Measurements from ENCODE around the gene TTLL12. TPM values are rescaled to one million over a fixed set of nuclear protein-coding genes. Genes with fewer than 3 reads are reported as not detected.

TTLL12 gene
- total RNA-seq, 1 experiment from 2014 or later, result 35.2 TPM

DNA sequence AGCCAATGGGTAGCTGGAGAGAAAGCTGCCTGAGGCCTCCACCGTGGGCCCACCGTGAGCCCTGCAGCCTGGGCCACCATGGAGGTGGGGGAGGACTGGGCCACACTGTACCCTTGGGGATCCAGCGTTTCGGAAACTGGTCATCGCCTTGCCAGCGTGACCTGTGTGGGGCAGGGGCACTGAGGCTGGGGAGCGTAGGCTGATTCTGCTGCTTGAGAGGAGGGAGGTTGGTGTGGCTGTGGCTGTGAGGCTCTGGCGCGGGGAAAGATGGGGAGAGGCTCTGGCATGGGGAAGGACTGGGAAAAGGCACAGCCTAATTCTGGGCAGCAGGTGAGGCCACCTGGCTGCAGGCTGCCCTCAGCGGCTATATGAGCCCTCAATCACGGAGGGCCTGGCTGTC lies 12.6 kb upstream of the TTLL12 start:
- DNase-seq (ENCODE audit: low spot score), result no peak

DNA sequence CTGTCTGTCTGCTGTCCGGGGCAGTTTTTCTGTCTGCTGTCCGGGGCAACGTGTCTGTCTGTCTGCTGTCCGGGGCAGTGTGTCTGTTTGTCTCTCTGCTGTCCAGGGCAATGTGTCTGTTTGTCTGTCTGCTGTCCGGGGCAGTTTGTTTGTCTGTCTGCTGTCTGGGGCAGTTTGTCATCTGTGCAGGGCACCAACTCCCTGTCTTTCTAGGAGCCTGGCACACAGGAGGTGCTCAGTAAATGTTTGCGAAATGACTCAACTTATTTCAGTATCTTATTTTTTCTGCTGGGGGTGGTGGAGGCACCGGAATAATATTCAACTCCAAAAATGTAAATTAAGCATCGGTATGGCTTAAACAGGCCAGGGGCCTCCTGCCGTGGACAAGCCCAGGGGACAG lies 12.0 kb upstream of the TTLL12 start:
- no peak for DNase-seq (ENCODE audit: low spot score)

- DNase-seq (ENCODE audit: low spot score), result no peak
These were observed 11.2 kb upstream of the TTLL12 start for GRCh38 chr22:43198126-43198525.

DNA sequence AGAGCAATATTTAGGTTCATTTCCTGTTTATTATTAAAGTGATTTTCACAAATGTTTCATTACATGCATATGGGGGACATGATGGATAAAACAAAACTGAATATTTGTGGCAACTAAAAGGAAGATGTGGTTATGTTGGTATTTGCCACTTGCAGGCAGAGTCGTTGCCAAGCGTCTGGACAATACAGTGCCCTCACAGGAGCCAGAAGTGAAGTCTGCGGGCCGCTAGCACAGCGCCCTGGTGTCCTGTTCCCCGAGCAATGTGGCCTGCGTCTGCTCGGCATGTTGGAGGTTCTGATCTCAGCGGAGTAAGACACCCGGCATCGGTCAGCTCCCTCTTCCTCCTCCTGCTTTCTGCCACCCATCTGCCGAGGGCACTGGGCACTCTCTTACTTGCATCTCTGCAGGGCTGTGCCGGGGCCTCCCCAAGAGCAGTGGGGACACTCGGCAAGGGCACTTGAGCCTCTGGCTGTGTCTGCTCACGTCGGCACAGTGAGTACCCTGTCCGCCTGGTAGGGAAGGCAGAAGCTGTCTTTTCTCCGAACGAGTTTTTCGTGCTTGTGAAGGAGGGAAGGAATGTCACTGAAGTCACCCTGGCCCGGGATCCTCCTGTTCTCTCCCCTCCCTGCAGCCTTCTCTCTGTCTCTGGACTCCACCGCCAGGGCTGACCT lies 10.5 kb upstream of the TTLL12 start:
- DNase-seq (ENCODE audit: low spot score), result peak; percentile 70

GRCh38 chr22:43191831-43192230 lies 4.9 kb upstream of the TTLL12 start:
- DNase-seq (ENCODE audit: low spot score), result no peak

GRCh38 chr22:43188829-43189545 lies 2.1 kb upstream of the TTLL12 start:
- DNase-seq (ENCODE audit: low spot score), result no peak

- DNase-seq (ENCODE audit: low spot score), result peak; percentile 90
These were observed 501 bp upstream of the TTLL12 start for GRCh38 chr22:43187171-43188099.

DNA sequence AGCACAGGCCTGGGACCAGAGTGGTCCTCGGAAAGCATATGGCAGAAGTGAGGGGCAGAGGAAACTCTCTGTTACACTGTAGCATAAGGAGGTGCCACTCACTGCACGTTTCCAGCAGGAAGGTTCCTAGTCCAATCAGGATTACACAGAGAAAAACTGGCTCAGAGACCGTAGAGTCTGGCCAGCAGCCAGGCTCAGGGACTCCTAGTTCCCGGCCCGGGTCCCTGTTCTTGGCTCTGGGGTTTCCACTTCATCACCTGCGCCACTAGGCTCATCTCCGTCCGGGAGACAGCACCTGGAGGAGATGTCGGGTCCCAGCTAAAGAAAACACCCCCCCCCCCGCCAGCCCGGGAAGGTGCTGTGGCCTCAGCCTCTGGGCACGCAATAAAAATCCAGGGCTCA lies 1.1 kb downstream of the TTLL12 start:
- DNase-seq (ENCODE audit: low spot score), result no peak

DNA sequence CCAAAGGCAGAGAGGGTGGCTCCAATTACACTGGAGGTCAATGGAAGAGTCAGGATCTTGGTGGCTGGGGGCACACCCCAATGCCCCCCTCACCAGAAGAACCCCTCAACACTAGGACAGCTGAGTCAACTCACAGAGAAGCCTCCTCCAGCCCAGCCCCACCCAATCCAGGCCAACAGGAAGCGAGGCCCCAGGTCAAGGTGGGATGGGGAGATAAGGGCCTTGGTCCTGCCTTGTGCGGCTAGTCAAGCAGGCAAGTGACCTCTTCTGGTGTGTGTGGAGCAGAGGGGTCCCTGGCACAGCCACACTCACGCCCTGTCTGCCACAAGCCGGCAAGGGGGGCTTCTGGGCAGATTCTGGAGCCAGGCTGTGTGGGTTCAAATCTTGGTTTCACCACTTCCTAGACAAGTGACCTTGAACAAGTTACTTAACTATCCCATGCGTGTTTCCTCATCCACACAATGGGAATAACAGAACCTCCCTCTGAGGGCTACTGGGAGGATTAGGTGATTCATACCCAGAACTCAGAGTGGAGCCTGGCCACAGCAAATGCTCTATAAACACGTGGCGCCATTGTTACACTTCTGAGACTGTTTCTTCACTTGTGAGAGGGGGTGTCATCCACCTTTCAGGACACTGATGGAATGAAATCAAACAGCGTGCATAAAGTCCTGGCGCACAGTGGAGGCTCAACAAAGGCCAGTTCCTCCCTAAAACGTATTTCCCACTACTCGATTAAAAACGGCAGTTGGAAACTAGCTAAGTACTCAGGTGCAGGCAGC lies 3.2 kb downstream of the TTLL12 start:
- peak; percentile 48 for DNase-seq (ENCODE audit: low spot score)

GRCh38 chr22:43182726-43183125 lies 4.2 kb downstream of the TTLL12 start:
- no peak for DNase-seq (ENCODE audit: low spot score)

GRCh38 chr22:43182118-43182517 lies 4.8 kb downstream of the TTLL12 start:
- DNase-seq (ENCODE audit: low spot score), result no peak

DNA sequence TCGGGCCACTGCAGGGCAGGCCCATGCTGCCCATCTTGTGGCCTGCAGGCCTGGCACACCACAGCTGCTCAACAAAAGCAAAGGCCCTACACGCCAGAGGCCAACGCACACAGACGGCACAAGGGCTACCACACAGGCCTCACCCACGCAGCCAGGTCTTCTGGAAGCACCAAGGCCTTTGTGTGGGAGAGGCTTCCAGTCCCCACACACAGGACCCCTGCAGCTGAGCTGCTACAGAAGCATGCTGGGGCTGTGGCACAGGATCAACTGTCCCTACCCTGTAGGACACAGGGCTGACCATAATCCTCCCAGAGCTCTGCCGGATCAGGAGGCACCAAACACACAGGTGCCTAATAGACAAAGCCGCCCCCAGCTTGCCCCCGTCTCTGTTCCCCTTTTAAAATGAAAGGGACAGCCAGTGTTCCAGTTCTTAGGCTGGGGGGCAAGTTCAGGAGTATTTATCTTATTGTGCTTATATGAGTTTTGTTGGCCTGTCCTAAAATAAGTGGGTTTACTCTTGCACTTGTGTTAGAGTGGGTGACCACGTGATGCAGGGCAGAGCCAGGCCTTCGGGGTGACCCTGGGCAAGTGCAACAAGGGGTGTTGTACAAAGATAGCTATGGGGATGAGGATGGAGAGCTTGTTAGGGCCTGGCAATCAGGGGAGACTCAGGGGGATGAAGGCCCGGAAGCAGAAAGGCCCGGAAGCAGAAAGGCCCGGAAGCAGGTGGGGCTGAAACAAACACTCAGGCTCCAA lies 5.4 kb downstream of the TTLL12 start:
- DNase-seq (ENCODE audit: low spot score), result no peak

DNA sequence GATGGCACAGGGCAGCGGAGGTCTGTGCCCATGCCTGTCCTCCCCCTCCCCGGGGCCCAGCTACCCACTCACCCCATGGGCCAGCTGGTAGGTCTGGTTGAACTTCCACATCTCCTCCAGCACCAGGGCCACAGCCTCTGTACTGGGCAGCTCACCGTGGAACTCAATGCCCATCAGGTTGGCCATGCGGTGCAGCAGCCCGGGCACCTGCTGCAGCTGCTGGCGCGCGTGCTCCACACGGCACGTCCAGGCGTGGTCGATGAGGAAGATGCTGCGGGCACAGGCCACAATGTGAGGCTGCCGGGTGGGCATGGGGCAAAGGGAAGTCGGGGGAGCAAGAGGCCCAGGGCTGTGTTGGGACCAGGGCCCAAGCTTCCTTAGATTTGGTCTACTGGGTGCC lies 6.3 kb downstream of the TTLL12 start:
- DNase-seq (ENCODE audit: low spot score), result no peak

- no peak for DNase-seq (ENCODE audit: low spot score)
These were observed 7.1 kb downstream of the TTLL12 start for GRCh38 chr22:43179911-43180195.

DNA sequence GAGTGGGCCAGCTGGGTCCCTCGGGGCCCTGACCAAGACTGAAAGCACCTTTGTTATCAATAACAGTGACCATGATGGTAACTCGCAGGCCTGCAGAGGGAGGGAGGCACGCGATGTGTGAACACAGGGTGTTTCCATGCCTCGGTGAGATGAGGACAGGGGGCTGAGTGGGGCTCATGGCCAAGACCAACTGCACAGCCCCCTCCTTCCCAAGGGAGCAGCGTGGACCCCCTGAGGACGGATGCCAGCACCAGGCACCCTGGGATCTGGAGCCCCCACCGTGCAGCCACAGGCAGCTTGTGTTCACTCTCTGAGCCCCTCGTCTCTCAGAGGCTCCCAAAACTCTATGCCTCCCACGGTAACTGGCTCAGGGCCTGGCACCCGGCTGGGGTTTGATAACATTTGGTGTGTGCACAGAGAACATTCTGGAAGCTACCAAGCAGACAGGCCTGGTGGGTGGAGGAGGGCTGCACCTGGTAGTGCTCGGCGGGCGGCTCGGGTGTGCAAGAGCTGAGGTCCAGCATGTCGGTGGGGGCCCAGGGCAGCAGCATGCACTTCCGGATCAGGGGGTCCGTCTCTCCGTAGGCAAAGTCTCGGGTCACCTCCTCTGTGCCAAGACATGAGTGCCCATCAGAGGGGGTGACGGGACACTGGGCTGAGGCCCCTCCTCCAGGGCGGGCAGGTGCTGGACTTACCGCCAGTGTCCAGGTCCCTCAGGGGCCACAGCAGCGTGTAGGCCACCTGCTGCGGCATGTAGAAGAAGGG lies 7.6 kb downstream of the TTLL12 start:
- no peak for DNase-seq (ENCODE audit: low spot score)

DNA sequence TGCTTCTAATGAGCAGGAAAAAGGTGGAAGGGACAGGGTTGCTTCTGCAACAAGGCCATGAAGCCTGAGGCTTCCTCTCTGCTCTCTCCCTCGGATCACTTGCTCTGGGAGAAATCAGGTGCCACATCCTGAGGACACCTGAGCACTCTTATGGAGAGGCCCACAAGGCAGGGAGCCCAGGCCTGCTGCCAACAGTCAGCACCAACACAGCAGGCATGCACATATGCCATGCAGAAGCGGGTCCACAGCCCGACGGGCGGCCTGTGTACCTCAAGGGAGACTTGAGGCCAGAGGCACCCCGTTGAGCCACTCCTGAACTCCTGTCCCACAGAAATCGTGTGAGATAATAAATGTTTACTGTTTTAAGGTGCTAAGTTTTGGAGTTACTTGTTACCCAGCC lies 9.5 kb downstream of the TTLL12 start:
- DNase-seq (ENCODE audit: low spot score), result no peak

DNA sequence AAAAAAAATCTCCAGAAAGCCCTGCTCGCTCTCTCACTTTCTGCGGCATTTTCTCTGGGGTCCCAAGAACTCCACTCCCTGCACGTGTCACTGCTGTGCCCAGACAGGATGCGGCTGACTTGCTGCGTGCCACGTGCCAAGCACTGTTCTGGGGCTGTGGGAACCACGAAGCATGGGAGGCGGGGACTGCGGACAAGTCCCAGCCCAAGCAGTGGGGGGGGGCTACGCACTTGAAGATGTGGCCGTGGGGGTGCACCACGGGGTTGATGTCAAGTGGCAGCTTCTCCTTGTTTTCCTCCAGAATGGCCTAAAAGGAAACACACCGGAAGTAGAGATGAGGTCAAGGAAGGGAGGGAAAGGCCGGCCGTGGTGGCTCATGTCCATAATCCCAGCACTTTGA lies 10.8 kb downstream of the TTLL12 start:
- no peak for DNase-seq (ENCODE audit: low spot score)

DNA sequence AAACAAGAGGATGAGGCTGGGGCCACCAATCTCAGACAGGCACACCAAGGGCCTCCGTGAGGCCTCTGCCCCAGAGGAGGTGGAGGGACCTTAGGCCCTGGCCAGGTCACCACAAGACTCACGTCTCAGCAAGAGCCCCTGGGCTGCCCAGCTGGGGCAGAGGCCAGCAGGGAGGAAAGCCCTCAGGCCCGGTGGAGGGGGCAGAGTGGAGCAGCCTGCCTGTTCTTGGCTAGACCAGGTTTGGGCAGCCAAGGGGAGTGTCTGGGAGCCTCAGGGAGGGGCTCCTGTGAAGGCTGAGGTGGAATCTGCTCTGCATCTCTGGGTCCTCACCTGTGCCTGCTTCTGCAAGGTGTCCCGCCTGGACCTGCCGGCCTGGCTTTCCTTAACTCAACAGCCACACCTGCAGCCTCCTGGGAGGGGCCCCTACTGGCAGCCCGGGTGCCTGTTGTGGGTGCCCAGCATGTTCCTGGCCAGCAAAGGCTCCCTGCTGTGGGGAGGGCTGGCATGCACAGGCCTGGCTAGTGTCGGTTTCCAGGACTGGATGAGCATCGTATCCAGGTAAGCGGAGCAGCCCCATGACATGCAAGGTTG lies 11.9 kb downstream of the TTLL12 start:
- no peak for DNase-seq (ENCODE audit: low spot score)

DNA sequence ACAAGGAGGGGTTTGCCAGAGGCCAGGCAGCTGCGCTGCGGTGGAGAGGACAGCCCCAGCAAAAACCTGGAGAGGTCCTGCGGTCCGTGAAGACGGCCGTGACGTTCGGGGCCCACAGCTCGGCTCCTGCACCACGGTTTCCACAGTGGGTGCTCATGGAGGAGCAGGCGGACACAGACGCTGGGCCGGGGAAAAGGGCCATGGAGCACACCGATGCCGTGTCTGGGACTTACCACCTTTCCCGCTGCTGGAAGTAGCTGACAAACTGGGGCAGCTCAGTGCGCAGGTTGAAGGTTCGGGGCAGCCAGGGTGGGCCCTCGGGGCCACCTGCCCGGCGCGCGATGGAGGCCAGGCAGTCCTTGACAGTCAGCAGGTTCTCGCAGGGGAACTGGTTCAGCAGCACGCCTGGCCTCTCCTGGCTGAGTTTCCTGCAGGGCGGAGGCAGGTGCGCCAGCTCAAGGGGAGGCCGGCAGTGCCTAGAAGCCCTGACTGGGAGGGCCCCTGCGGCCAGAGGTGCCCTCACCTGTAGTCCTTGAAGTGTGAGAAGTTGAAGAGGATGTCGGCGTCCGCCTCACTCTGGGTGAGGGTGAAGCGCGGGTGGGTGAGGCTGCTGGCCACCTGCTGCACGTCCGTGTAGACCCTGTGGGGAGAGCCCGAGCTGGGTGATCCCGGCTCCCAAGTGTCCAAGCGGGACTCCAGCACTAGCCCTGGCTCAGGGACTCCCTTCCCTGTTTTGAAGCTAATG lies 12.8 kb downstream of the TTLL12 start:
- DNase-seq (ENCODE audit: low spot score), result no peak

All from H4 (cell line).